GM12878 (cell line): ENCODE measurements around the gene ARL15.

Experiments
- CBFB ChIP-seq: IDR thresholded peaks from 2 replicates; pipeline ENCODE4 v1.6.1; 2016; ENCODE audit warnings: antibody characterized with exemption, low read depth
- NFXL1 ChIP-seq: fragments of 450-650 bp; IDR thresholded peaks from 2 replicates; pipeline ENCODE4 v1.6.1; 2017; ENCODE audit warnings: antibody characterized with exemption, mild to moderate bottlenecking, borderline replicate concordance

GRCh38 chr5:54133917-54134316 is 176.5 kb downstream of the ARL15 start:
- TF ChIP-seq NFXL1 (no peak), CBFB (no peak)
